ENCODE measurements around the gene SLC22A17.

The SLC22A17 gene

GRCh38 chr14:23361763-23362162, 9.1 kb upstream of the SLC22A17 start:
- no peak for DNase-seq (ENCODE audit: low read depth)

GRCh38 chr14:23361320-23361719, 8.6 kb upstream of the SLC22A17 start:
- no peak for DNase-seq (ENCODE audit: low read depth)

GRCh38 chr14:23360496-23360895, 7.8 kb upstream of the SLC22A17 start:
- DNase-seq (ENCODE audit: low read depth) = no peak

- no peak for DNase-seq (ENCODE audit: low read depth)
Measured at GRCh38 chr14:23359722-23360447, 7.2 kb upstream of the SLC22A17 start.

- no peak for DNase-seq (ENCODE audit: low read depth)
Measured at GRCh38 chr14:23359167-23359626, 6.5 kb upstream of the SLC22A17 start.

GRCh38 chr14:23358553-23359166, 6.0 kb upstream of the SLC22A17 start:
- DNase-seq (ENCODE audit: low read depth) = no peak

- DNase-seq (ENCODE audit: low read depth) = no peak
Measured at GRCh38 chr14:23358042-23358441, 5.4 kb upstream of the SLC22A17 start.

GRCh38 chr14:23357261-23357660, 4.6 kb upstream of the SLC22A17 start:
- no peak for DNase-seq (ENCODE audit: low read depth)

- no peak for DNase-seq (ENCODE audit: low read depth)
Measured at GRCh38 chr14:23356662-23357061, 4.0 kb upstream of the SLC22A17 start.

GRCh38 chr14:23355871-23356435, 3.3 kb upstream of the SLC22A17 start:
- no peak for DNase-seq (ENCODE audit: low read depth)

- DNase-seq (ENCODE audit: low read depth) = no peak
Measured at GRCh38 chr14:23354990-23355389, 2.3 kb upstream of the SLC22A17 start.

GRCh38 chr14:23353433-23353780, 720 bp upstream of the SLC22A17 start:
- DNase-seq (ENCODE audit: low read depth) = no peak

- DNase-seq (ENCODE audit: low read depth) = no peak
Measured at GRCh38 chr14:23351681-23352505, 794 bp downstream of the SLC22A17 start.

- DNase-seq (ENCODE audit: low read depth) = no peak
Measured at GRCh38 chr14:23349156-23349845, 3.4 kb downstream of the SLC22A17 start.

GRCh38 chr14:23348297-23348655, 4.4 kb downstream of the SLC22A17 start:
- no peak for DNase-seq (ENCODE audit: low read depth)

- DNase-seq (ENCODE audit: low read depth) = no peak
Measured at GRCh38 chr14:23347406-23348296, 5.0 kb downstream of the SLC22A17 start.

- no peak for DNase-seq (ENCODE audit: low read depth)
Measured at GRCh38 chr14:23346693-23347405, 5.8 kb downstream of the SLC22A17 start.

GRCh38 chr14:23345987-23346692, 6.5 kb downstream of the SLC22A17 start:
- DNase-seq (ENCODE audit: low read depth) = no peak

GRCh38 chr14:23344481-23344880, 8.2 kb downstream of the SLC22A17 start:
- no peak for DNase-seq (ENCODE audit: low read depth)

Data from HS-27A (cell line).